ENCODE results near the gene PPP1R3D.
"Not testable (repeated sequence)": the region's sequence is repeated elsewhere in the genome, so short reads cannot be mapped to it uniquely, and the experiment has no call there.

PPP1R3D gene

GRCh38 chr20:59940129-59940955 lies at the start of gene PPP1R3D, which contains the start of gene FAM217B:
Gene PPP1R3D, minus strand, starts transcription at chr20:59940305. Its CDS starts 374 bp downstream, at chr20:59939931.
Gene FAM217B, plus strand, starts transcription at chr20:59940389. Its CDS starts 3,555 bp downstream, at chr20:59943944.
- DNase-seq (ENCODE audit: low read depth), result peak; percentile 80

GRCh38 chr20:59988141-59988540 lies 48.0 kb upstream of the PPP1R3D start:
- no peak for DNase-seq (ENCODE audit: low read depth)

- DNase-seq (ENCODE audit: low read depth), result no peak
Observed at GRCh38 chr20:59987135-59987534, 47.0 kb upstream of the PPP1R3D start.

GRCh38 chr20:59985864-59986263 lies 45.8 kb upstream of the PPP1R3D start:
- DNase-seq (ENCODE audit: low read depth), result no peak

- no peak for DNase-seq (ENCODE audit: low read depth)
Observed at GRCh38 chr20:59985164-59985563, 45.1 kb upstream of the PPP1R3D start.

GRCh38 chr20:59984541-59984940 lies 44.4 kb upstream of the PPP1R3D start:
- DNase-seq (ENCODE audit: low read depth), result no peak

- DNase-seq (ENCODE audit: low read depth), result no peak
Observed at GRCh38 chr20:59983076-59983475, 43.0 kb upstream of the PPP1R3D start.

- DNase-seq (ENCODE audit: low read depth), result no peak
Observed at GRCh38 chr20:59977086-59977485, 37.0 kb upstream of the PPP1R3D start.

GRCh38 chr20:59976156-59976782 lies 36.2 kb upstream of the PPP1R3D start:
- no peak for DNase-seq (ENCODE audit: low read depth)

- no peak for DNase-seq (ENCODE audit: low read depth)
Observed at GRCh38 chr20:59972037-59972801, 32.1 kb upstream of the PPP1R3D start.

- DNase-seq (ENCODE audit: low read depth), result no peak
Observed at GRCh38 chr20:59971428-59971827, 31.3 kb upstream of the PPP1R3D start.

- no peak for DNase-seq (ENCODE audit: low read depth)
Observed at GRCh38 chr20:59966428-59966827, 26.3 kb upstream of the PPP1R3D start.

- DNase-seq (ENCODE audit: low read depth), result no peak
Observed at GRCh38 chr20:59962155-59962554, 22.1 kb upstream of the PPP1R3D start.

GRCh38 chr20:59961423-59961822 lies 21.3 kb upstream of the PPP1R3D start:
- DNase-seq (ENCODE audit: low read depth), result no peak

GRCh38 chr20:59958626-59959025 lies 18.5 kb upstream of the PPP1R3D start:
- no peak for DNase-seq (ENCODE audit: low read depth)

GRCh38 chr20:59958123-59958522 lies 18.0 kb upstream of the PPP1R3D start, which contains the start of gene CDH26:
Gene CDH26, plus strand, starts transcription at chr20:59958423. Its CDS starts 304 bp downstream, at chr20:59958727.
- DNase-seq (ENCODE audit: low read depth), result no peak

- DNase-seq (ENCODE audit: low read depth), result not testable (repeated sequence)
Observed at GRCh38 chr20:59957568-59957967, 17.5 kb upstream of the PPP1R3D start.

GRCh38 chr20:59955131-59955796 lies 15.2 kb upstream of the PPP1R3D start:
- no peak for DNase-seq (ENCODE audit: low read depth)

- no peak for DNase-seq (ENCODE audit: low read depth)
Observed at GRCh38 chr20:59954718-59955117, 14.6 kb upstream of the PPP1R3D start.

GRCh38 chr20:59949911-59950310 lies 9.8 kb upstream of the PPP1R3D start:
- DNase-seq (ENCODE audit: low read depth), result no peak

- no peak for DNase-seq (ENCODE audit: low read depth)
Observed at GRCh38 chr20:59948828-59949720, 9.0 kb upstream of the PPP1R3D start.
